Esophagus muscularis mucosa (tissue), 4 donors: ENCODE data around the gene PLPP7. TPM values are rescaled to one million over a fixed set of nuclear protein-coding genes. Genes with fewer than 3 reads are reported as not detected.
"Not testable (repeated sequence)": the region's sequence is repeated elsewhere in the genome, so short reads cannot be mapped to it uniquely, and the experiment has no call there.

ENCODE experiments used
- DNase-seq: peaks from one replicate; pipeline ENCODE4 v3.0.0-alpha.2; 2017; ENCODE audit errors: extremely low spot score
- H3K27ac ChIP-seq, 4 donors: fragments of 200-600 bp; sonication (generic); replicated peaks in 1 of 4; 1 replicate in 3 of 4; 2 replicates in 1 of 4; pipeline ENCODE4 v1.5.1; 2016 to 2019; ENCODE audit warnings: mild to moderate bottlenecking in 1 of 4
- H3K27me3 ChIP-seq, 4 donors: fragments of 200-600 bp; sonication (generic); one replicate each; pipeline versions ENCODE4 v1.5.1 to v1.6.0; 2016 to 2019
- H3K36me3 ChIP-seq, 4 donors: fragments of 200-600 bp; sonication (generic); one replicate each; pipeline ENCODE4 v1.5.1; 2016 to 2019
- H3K4me1 ChIP-seq, 4 donors: fragments of 200-600 bp; sonication (generic); one replicate each; pipeline ENCODE4 v1.5.1; 2016 to 2019
- H3K4me3 ChIP-seq, 4 donors: fragments of 200-600 bp; sonication (generic); 1 replicate in 2 of 4; 2 replicates in 2 of 4; pipeline ENCODE4 v1.5.1; 2016 to 2019; ENCODE audit warnings: mild to moderate bottlenecking in 4 of 4, moderate library complexity in 1 of 4
- H3K9me3 ChIP-seq, 4 donors: fragments of 200-600 bp; sonication (generic); 1 replicate in 3 of 4; 2 replicates in 1 of 4; pipeline ENCODE4 v1.5.1; 2016 to 2019
- CTCF ChIP-seq, 3 experiments: fragments of 200-600 bp in 2 of 3; fragments of 450-650 bp in 1 of 3; sonication (generic) in 2 of 3; IDR thresholded peaks; one replicate each; pipeline ENCODE4 v1.5.1; 2017 to 2019; ENCODE audit warnings: antibody characterized with exemption in 3 of 3, mild to moderate bottlenecking in 2 of 3, moderate library complexity in 1 of 3
- EP300 ChIP-seq: sonication (generic); formaldehyde crosslinking; IDR thresholded peaks from one replicate; pipeline ENCODE4 v1.6.1; 2017; ENCODE audit warnings: antibody characterized with exemption
- POLR2A ChIP-seq: fragments of 450-650 bp; IDR thresholded peaks from one replicate; pipeline ENCODE4 v1.6.1; 2017; ENCODE audit warnings: antibody characterized with exemption, moderate library complexity, mild to moderate bottlenecking, low read depth
- POLR2AphosphoS5 ChIP-seq, 2 donors: sonication (generic); formaldehyde crosslinking; IDR thresholded peaks; one replicate each; pipeline ENCODE4 v1.6.1; 2017; ENCODE audit warnings: antibody characterized with exemption in 2 of 2
- WGBS: methylation state at CpG from one replicate; pipeline ENCODE4 v1.1.5; 2018; 5-methylcytosine and 5-hydroxymethylcytosine counted together
- intact Hi-C: fragments of 100-400 bp; cut with DNase I; formaldehyde crosslinking; loops from one replicate; pipeline ENCODE4 v1.15.1; 2023
- total RNA-seq, 4 donors: library from RNA; depleted of rRNA; stranded (reverse); fragments of >200 nt; gene quantifications; one replicate each; pipeline versions ENCODE4 v1.1.0 to v1.2.1, GENCODE V29; 2016

PLPP7 gene
- total RNA-seq, 4 donors from 2014 or later, result 11.4 to 22.5 (median 14.4) TPM

GRCh38 chr9:131260751-131261452 lies 28.6 kb upstream of the PLPP7 start:
- 89% methylated on average over 2 of the region's 33 CpGs for WGBS
- H3K4me1 ChIP-seq, result peaks cover 22 to 30% (median 28%) of the 10 kb centered on the region in 4 donors
- no peak overlapping the region for H3K27ac ChIP-seq
- TF ChIP-seq CTCF (IDR thresholded peaks at IDR 0.05) (no peak), POLR2AphosphoS5 (IDR thresholded peaks at IDR 0.05) (no peak), EP300 (no peak), POLR2A (no peak)
- intact Hi-C loops, result no loop called here
- DNase-seq, result no peak
- H3K4me3 ChIP-seq, result no peak overlapping the region
- H3K36me3 ChIP-seq, result peaks cover 0 to 44% (median 17%) of the 10 kb centered on the region in 4 donors
- H3K9me3 ChIP-seq, result no peaks in the 10 kb centered on the region
- H3K27me3 ChIP-seq, result no peaks in the 10 kb centered on the region

GRCh38 chr9:131262327-131263032 lies 27.0 kb upstream of the PLPP7 start:
- Histone ChIP-seq H3K36me3 (peaks cover 0 to 44% (median 17%) of the 10 kb centered on the region in 4 donors), H3K27me3 (no peaks in the 10 kb centered on the region), H3K9me3 (no peaks in the 10 kb centered on the region), H3K4me1 (peaks cover 16 to 38% (median 25%) of the 10 kb centered on the region in 4 donors), H3K4me3 (no peak overlapping the region), H3K27ac (no peak overlapping the region)
- TF ChIP-seq EP300 (no peak), CTCF (IDR thresholded peaks at IDR 0.05) (no peak), POLR2A (no peak), POLR2AphosphoS5 (IDR thresholded peaks at IDR 0.05) (no peak)
- intact Hi-C loops, result no loop called here
- 63% methylated on average over 13 of the region's 13 CpGs for WGBS
- DNase-seq, result no peak

- H3K27me3 ChIP-seq, H3K9me3 ChIP-seq, H3K4me3 ChIP-seq, DNase-seq, H3K27ac ChIP-seq, intact Hi-C loops: not testable (repeated sequence)
- 91% methylated on average over 5 of the region's 5 CpGs for WGBS
- peaks cover 16 to 37% (median 22%) of the 10 kb centered on the region in 4 donors for H3K4me1 ChIP-seq
- H3K36me3 ChIP-seq, result peaks cover 0 to 44% (median 17%) of the 10 kb centered on the region in 4 donors
Measured at GRCh38 chr9:131263033-131263343, 26.5 kb upstream of the PLPP7 start.

- intact Hi-C loops, result no loop called here
- H3K27ac ChIP-seq, result no peak overlapping the region
- peaks cover 11 to 37% (median 17%) of the 10 kb centered on the region in 4 donors for H3K4me1 ChIP-seq
- H3K4me3 ChIP-seq, result no peak overlapping the region
- 87% methylated on average over 6 of the region's 6 CpGs for WGBS
- H3K36me3 ChIP-seq, result peaks cover 0 to 39% (median 17%) of the 10 kb centered on the region in 4 donors
- TF ChIP-seq POLR2AphosphoS5 (IDR thresholded peaks at IDR 0.05) (no peak), EP300 (no peak), POLR2A (no peak), CTCF (IDR thresholded peaks at IDR 0.05) (no peak)
- H3K27me3 ChIP-seq, result no peaks in the 10 kb centered on the region
- DNase-seq, result no peak
- no peaks in the 10 kb centered on the region for H3K9me3 ChIP-seq
Measured at GRCh38 chr9:131263701-131264100, 25.8 kb upstream of the PLPP7 start.

- peaks cover 13 to 36% (median 20%) of the 10 kb centered on the region in 4 donors for H3K4me1 ChIP-seq
- no peak for TF ChIP-seq POLR2AphosphoS5 (IDR thresholded peaks at IDR 0.05)
- no peak for TF ChIP-seq CTCF (IDR thresholded peaks at IDR 0.05)
- TF ChIP-seq POLR2A, result no peak
- TF ChIP-seq EP300, result no peak
- intact Hi-C loops, result no loop called here
- no peak for DNase-seq
- H3K4me3 ChIP-seq, result no peak overlapping the region
- no peaks in the 10 kb centered on the region for H3K27me3 ChIP-seq
- no peak overlapping the region for H3K27ac ChIP-seq
- H3K36me3 ChIP-seq, result peaks cover 0 to 34% (median 15%) of the 10 kb centered on the region in 4 donors
- 86% methylated on average over 2 of the region's 11 CpGs for WGBS
- H3K9me3 ChIP-seq, result no peaks in the 10 kb centered on the region
Measured at GRCh38 chr9:131264231-131264630, 25.3 kb upstream of the PLPP7 start.
